GM23338 (cell line): ENCODE results near the gene SLC19A1. TPM values are rescaled to one million over a fixed set of nuclear protein-coding genes. Genes with fewer than 3 reads are reported as not detected.
"Not testable (repeated sequence)": the region's sequence is repeated elsewhere in the genome, so short reads cannot be mapped to it uniquely, and the experiment has no call there.

ENCODE experiments used
- ATAC-seq: fragments of 200-7000 bp; cut with Tn5 transposase; 3 replicates; pipeline ENCODE4 v1.9.1; 2020
- DNase-seq: peaks from one replicate; pipeline ENCODE4 v3.0.0-alpha.2; 2015; ENCODE audit warnings: low spot score
- H2AFZ ChIP-seq: fragments of 200-600 bp; sonication (generic); 2 replicates; pipeline ENCODE4 v1.8.0; 2016; ENCODE audit warnings: antibody characterized with exemption, mild to moderate bottlenecking, moderate library complexity
- H3F3A ChIP-seq: fragments of 200-600 bp; sonication (generic); replicated peaks from 2 replicates; pipeline ENCODE4 v1.8.0; 2017; ENCODE audit warnings: antibody characterized with exemption, mixed run types, low read depth
- H3K27ac ChIP-seq: fragments of 200-600 bp; sonication (generic); 2 replicates; pipeline ENCODE4 v1.6.1; 2016; ENCODE audit warnings: low read depth
- H3K27me3 ChIP-seq: fragments of 200-600 bp; sonication (generic); 2 replicates; pipeline ENCODE4 v1.8.0; 2016; ENCODE audit warnings: mild to moderate bottlenecking, mixed run types, moderate library complexity; ENCODE audit not compliant: insufficient read depth
- H3K36me3 ChIP-seq: fragments of 200-600 bp; sonication (generic); 2 replicates; pipeline ENCODE4 v1.8.0; 2016; ENCODE audit warnings: mild to moderate bottlenecking; ENCODE audit not compliant: insufficient read depth
- H3K4me1 ChIP-seq: fragments of 200-600 bp; sonication (generic); 2 replicates; pipeline ENCODE4 v1.8.0; 2016; ENCODE audit warnings: mild to moderate bottlenecking, moderate library complexity; ENCODE audit not compliant: insufficient read depth
- H3K4me2 ChIP-seq: fragments of 200-600 bp; sonication (generic); 2 replicates; pipeline ENCODE4 v1.7.1; 2017; ENCODE audit warnings: mixed run types
- H3K4me3 ChIP-seq: fragments of 200-600 bp; sonication (generic); 2 replicates; pipeline ENCODE4 v1.6.1; 2016; ENCODE audit warnings: mixed run types
- H3K79me2 ChIP-seq: fragments of 200-600 bp; sonication (generic); replicated peaks from 2 replicates; pipeline ENCODE4 v1.8.0; 2017; ENCODE audit warnings: mild to moderate bottlenecking; ENCODE audit not compliant: insufficient read depth
- H3K9me2 ChIP-seq: fragments of 200-600 bp; sonication (generic); 2 replicates; pipeline ENCODE4 v1.8.0; 2017; ENCODE audit not compliant: insufficient read depth
- H4K20me1 ChIP-seq: fragments of 200-600 bp; sonication (generic); replicated peaks from 2 replicates; pipeline ENCODE4 v1.8.0; 2017; ENCODE audit warnings: mild to moderate bottlenecking; ENCODE audit not compliant: insufficient read depth
- H3K27ac Mint-ChIP-seq: 2 replicates; pipeline ENCODE4 v1.8.0; 2020; ENCODE audit warnings: inconsistent platforms, mild to moderate bottlenecking, moderate library complexity, mixed read lengths
- H3K27me3 Mint-ChIP-seq: 3 replicates; pipeline ENCODE4 v1.8.0; 2022; ENCODE audit warnings: low read depth, mild to moderate bottlenecking, moderate library complexity, mixed read lengths, inconsistent platforms; ENCODE audit not compliant: insufficient read depth, poor library complexity
- H3K36me3 Mint-ChIP-seq: 3 replicates; pipeline ENCODE4 v1.8.0; 2021; ENCODE audit warnings: low read depth, mild to moderate bottlenecking, inconsistent platforms, moderate library complexity, mixed read lengths
- H3K4me1 Mint-ChIP-seq: 3 replicates; pipeline ENCODE4 v1.8.0; 2020; ENCODE audit warnings: mild to moderate bottlenecking, inconsistent platforms, mixed read lengths
- H3K4me3 Mint-ChIP-seq: 3 replicates; pipeline ENCODE4 v1.8.0; 2021; ENCODE audit warnings: moderate library complexity, mild to moderate bottlenecking, inconsistent platforms, mixed read lengths
- H3K9me3 Mint-ChIP-seq: 3 replicates; pipeline ENCODE4 v1.8.0; 2020; ENCODE audit warnings: moderate library complexity, mild to moderate bottlenecking, inconsistent platforms, mixed read lengths
- EZH2phosphoT487 ChIP-seq: fragments of 200-600 bp; sonication (generic); IDR thresholded peaks from one replicate; pipeline ENCODE4 v1.8.1; 2018; ENCODE audit warnings: antibody characterized with exemption; ENCODE audit not compliant: unreplicated experiment
- STAT1 ChIP-seq: IDR thresholded peaks from one replicate; pipeline ENCODE4 v1.6.1; 2016; ENCODE audit warnings: antibody characterized with exemption; ENCODE audit not compliant: unreplicated experiment
- ZNF114 ChIP-seq: fragments of 250-450 bp; sonication (Bioruptor Pico); IDR thresholded peaks from 2 replicates; pipeline ENCODE4 v1.5.0; 2020; ENCODE audit warnings: mild to moderate bottlenecking, moderate library complexity
- polyA plus RNA-seq: library from polyadenylated mRNA; unstranded; fragments of >200 nt; fragmentation: Nextera tagmentation; extraction: Ambion mirVana; gene quantifications from 2 replicates; pipeline ENCODE4 v1.2.1, GENCODE V29; 2016
- total RNA-seq: library from RNA; depleted of rRNA; stranded (reverse); fragments of >200 nt; shearing (Covaris generic); gene quantifications from 2 replicates; pipeline ENCODE4 v1.2.3, GENCODE V29; 2014
- TF ChIP-seq, protein P1 (sequence below), 2 experiments: fragments of 200-600 bp in 1 of 2; sonication (generic) in 1 of 2; conservative IDR thresholded peaks; 2 replicates each; pipeline versions ENCODE4 v1.5.1 to v1.6.1; 2016 to 2017; ENCODE audit warnings: antibody characterized with exemption in 2 of 2, low read depth in 2 of 2, mild to moderate bottlenecking in 2 of 2, moderate library complexity in 1 of 2
- TF ChIP-seq, protein P2 (sequence below): IDR thresholded peaks from one replicate; pipeline ENCODE4 v1.6.1; 2018; ENCODE audit warnings: antibody characterized with exemption; ENCODE audit not compliant: unreplicated experiment

Gene SLC19A1
- total and polyA plus RNA-seq, 2 experiments from 2014 or later: 31.2 to 33.0 TPM

DNA sequence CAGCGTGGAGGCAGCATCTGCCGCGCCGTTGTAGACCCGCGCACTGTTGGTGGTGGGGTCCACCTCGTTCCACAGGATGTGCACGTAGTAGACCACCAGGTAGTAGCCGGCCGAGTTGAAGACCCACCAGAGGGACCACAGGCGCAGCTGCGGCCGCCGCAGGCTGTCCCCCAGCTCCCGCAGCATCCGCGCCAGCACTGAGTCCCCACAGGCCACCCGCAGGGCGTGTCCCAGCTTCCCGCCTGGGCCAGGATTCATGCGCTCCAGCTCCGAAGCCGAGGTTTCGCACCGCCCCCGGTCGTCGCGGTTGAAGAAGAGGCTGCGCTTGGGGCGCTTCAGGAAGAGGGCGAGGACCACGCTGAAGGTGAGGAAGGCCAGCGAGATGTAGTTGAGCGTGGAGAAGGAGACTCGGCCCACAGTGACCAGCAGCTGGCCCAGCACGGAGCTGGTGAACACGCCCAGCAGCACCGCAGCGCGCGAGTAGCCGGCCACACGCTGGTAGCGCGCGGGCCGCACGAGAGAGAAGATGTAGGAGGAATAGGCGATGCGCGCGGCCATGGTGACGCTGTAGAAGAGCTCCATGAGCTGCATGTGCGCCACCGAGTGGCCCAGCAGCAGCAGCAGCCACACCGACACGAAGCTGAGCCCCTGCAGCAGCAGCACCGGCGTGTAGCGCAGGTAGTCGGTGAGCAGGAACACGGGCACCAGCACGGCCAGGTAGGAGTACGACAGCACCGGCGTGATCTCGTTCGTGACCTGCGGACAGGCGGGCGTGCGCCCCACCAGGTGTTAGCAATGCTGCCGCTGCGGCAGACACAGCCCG lies 10.6 kb downstream of the SLC19A1 start:
- Mint-ChIP-seq H3K9me3 (no peaks in the 10 kb centered on the region; the same call in 2 of the 3 replicates), H3K4me3 (no peak overlapping the region), H3K36me3 (peaks cover 28% of the 10 kb centered on the region), H3K27me3 (peaks cover 11% of the 10 kb centered on the region), H3K4me1 (0 out of 3 replicates have a peak, but pooled peaks cover 2% of the 10 kb centered on the region), H3K27ac (no peak overlapping the region)
- no peak overlapping the region for H3K27ac ChIP-seq
- no peak overlapping the region for H3K4me2 ChIP-seq
- 0 out of 2 replicates have a peak, but pooled peaks cover 2% of the 10 kb centered on the region for H3F3A ChIP-seq
- no peak for TF ChIP-seq EZH2phosphoT487
- TF ChIP-seq, protein P1, sequence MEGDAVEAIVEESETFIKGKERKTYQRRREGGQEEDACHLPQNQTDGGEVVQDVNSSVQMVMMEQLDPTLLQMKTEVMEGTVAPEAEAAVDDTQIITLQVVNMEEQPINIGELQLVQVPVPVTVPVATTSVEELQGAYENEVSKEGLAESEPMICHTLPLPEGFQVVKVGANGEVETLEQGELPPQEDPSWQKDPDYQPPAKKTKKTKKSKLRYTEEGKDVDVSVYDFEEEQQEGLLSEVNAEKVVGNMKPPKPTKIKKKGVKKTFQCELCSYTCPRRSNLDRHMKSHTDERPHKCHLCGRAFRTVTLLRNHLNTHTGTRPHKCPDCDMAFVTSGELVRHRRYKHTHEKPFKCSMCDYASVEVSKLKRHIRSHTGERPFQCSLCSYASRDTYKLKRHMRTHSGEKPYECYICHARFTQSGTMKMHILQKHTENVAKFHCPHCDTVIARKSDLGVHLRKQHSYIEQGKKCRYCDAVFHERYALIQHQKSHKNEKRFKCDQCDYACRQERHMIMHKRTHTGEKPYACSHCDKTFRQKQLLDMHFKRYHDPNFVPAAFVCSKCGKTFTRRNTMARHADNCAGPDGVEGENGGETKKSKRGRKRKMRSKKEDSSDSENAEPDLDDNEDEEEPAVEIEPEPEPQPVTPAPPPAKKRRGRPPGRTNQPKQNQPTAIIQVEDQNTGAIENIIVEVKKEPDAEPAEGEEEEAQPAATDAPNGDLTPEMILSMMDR (conservative IDR thresholded peaks at IDR 0.05; ENCODE audit: low read depth in 2 of 2): peak in 1 of 2 experiments; percentile 39; a peak in 2 of 4 replicates
- H3K36me3 ChIP-seq: no peaks in the 10 kb centered on the region
- no peaks in the 10 kb centered on the region for H3K4me1 ChIP-seq
- H4K20me1 ChIP-seq: peaks cover 7% of the 10 kb centered on the region; the same call in 1 of the 2 replicates
- no peak overlapping the region for H2AFZ ChIP-seq
- H3K9me2 ChIP-seq: no peaks in the 10 kb centered on the region
- ATAC-seq: no peak
- no peak for DNase-seq
- no peak overlapping the region for H3K4me3 ChIP-seq
- no peaks in the 10 kb centered on the region for H3K27me3 ChIP-seq
- H3K79me2 ChIP-seq: no peaks in the 10 kb centered on the region

DNA sequence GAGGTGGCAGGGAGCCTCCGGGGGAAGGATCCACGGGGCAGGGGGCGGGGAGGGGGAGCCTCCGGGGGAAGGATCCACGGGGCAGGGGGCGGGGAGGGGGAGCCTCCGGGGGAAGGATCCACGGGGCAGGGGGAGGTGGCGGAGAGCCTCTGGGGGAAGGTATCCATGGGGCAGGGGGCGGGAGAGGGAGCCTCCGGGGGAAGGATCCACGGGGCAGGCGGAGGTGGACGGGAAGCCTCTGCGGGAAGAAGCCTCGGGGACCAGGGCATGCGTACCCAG lies 11.2 kb downstream of the SLC19A1 start:
- H3K9me2 ChIP-seq, ATAC-seq, H3K36me3 ChIP-seq, H3K27me3 ChIP-seq, H4K20me1 ChIP-seq, H3K4me2 ChIP-seq, H3K27ac Mint-ChIP-seq, H3K4me1 ChIP-seq, H2AFZ ChIP-seq, H3K4me3 Mint-ChIP-seq, H3K4me3 ChIP-seq, H3F3A ChIP-seq, H3K9me3 Mint-ChIP-seq, H3K79me2 ChIP-seq, DNase-seq, H3K4me1 Mint-ChIP-seq, H3K27ac ChIP-seq: not testable (repeated sequence)
- peaks cover 25% of the 10 kb centered on the region for H3K36me3 Mint-ChIP-seq
- peaks cover 11% of the 10 kb centered on the region for H3K27me3 Mint-ChIP-seq

DNA sequence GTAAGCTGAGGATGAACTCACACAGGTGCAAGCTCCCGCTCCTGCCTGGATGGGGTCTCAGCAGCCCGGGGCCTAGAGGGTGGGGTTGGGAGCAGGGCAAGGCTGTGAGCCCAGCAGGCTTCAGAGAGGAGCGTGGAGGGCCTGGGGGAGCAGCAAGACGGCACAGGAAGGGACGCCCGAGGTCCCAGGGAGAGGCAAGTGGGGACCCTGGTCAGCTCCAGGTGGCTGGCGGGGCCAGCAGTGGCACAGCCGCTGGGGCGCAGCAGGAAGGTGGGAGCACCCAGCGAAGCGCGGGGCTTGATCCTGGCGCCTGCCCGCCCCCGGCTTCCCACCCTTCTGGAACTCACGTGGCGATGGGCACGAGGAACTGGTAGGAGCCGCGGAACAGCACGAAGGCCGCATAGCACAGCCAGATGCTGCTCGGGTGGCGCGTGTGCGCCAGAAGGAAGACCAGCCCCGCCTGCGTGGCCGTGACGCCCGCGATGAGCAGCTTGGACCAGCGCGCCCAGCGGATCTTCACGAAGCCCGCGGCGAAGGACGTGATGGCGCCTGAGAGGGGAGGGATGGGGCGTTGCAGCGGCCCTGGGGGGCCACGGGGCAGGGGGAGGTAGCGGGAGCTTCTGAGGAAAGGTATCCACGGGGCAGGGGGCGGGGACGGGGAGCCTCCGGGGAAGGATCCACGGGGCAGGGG lies 11.7 kb downstream of the SLC19A1 start:
- no peaks in the 10 kb centered on the region for H3K9me2 ChIP-seq
- no peak overlapping the region for H3K4me3 ChIP-seq
- DNase-seq (no peak), ATAC-seq (no peak)
- no peaks in the 10 kb centered on the region for H3K27me3 ChIP-seq
- H3F3A ChIP-seq: 0 out of 2 replicates have a peak, but pooled peaks cover 2% of the 10 kb centered on the region
- Mint-ChIP-seq H3K27me3 (peaks cover 11% of the 10 kb centered on the region), H3K4me1 (0 out of 3 replicates have a peak, but pooled peaks cover 2% of the 10 kb centered on the region), H3K36me3 (peaks cover 27% of the 10 kb centered on the region), H3K27ac (no peak overlapping the region), H3K9me3 (no peaks in the 10 kb centered on the region), H3K4me3 (no peak overlapping the region)
- H3K27ac ChIP-seq: no peak overlapping the region
- H3K4me1 ChIP-seq: no peaks in the 10 kb centered on the region
- H3K4me2 ChIP-seq: no peak overlapping the region
- H4K20me1 ChIP-seq: peaks cover 3% of the 10 kb centered on the region; the same call in 1 of the 2 replicates
- H3K79me2 ChIP-seq: no peaks in the 10 kb centered on the region
- no peaks in the 10 kb centered on the region for H3K36me3 ChIP-seq
- no peak overlapping the region for H2AFZ ChIP-seq
- TF ChIP-seq STAT1 (no peak), ZNF114 (CRISPR knock-in tag) (no peak)
- TF ChIP-seq, protein P2, sequence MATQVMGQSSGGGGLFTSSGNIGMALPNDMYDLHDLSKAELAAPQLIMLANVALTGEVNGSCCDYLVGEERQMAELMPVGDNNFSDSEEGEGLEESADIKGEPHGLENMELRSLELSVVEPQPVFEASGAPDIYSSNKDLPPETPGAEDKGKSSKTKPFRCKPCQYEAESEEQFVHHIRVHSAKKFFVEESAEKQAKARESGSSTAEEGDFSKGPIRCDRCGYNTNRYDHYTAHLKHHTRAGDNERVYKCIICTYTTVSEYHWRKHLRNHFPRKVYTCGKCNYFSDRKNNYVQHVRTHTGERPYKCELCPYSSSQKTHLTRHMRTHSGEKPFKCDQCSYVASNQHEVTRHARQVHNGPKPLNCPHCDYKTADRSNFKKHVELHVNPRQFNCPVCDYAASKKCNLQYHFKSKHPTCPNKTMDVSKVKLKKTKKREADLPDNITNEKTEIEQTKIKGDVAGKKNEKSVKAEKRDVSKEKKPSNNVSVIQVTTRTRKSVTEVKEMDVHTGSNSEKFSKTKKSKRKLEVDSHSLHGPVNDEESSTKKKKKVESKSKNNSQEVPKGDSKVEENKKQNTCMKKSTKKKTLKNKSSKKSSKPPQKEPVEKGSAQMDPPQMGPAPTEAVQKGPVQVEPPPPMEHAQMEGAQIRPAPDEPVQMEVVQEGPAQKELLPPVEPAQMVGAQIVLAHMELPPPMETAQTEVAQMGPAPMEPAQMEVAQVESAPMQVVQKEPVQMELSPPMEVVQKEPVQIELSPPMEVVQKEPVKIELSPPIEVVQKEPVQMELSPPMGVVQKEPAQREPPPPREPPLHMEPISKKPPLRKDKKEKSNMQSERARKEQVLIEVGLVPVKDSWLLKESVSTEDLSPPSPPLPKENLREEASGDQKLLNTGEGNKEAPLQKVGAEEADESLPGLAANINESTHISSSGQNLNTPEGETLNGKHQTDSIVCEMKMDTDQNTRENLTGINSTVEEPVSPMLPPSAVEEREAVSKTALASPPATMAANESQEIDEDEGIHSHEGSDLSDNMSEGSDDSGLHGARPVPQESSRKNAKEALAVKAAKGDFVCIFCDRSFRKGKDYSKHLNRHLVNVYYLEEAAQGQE: no peak
